Gastrocnemius medialis (tissue), 4 donors: ENCODE results near the gene RFTN1. TPM values are rescaled to one million over a fixed set of nuclear protein-coding genes. Genes with fewer than 3 reads are reported as not detected.

ENCODE experiments used
- ATAC-seq, 2 donors: fragments of 150-250 bp; one replicate each; pipeline ENCODE4 v1.9.1; 2016
- DNase-seq, 2 donors: peaks; one replicate each; pipeline ENCODE4 v3.0.0-alpha.2; 2019
- H3K27ac ChIP-seq, 4 donors: fragments of 200-600 bp; sonication (generic); 1 replicate in 1 of 4; 2 replicates in 3 of 4; pipeline ENCODE4 v1.5.1; 2016 to 2018; ENCODE audit warnings: mild to moderate bottlenecking in 2 of 4, moderate library complexity in 1 of 4
- H3K27me3 ChIP-seq, 3 donors: fragments of 200-600 bp; sonication (generic) in 2 of 3; 1 replicate in 1 of 3; 2 replicates in 2 of 3; pipeline versions ENCODE4 v1.5.1 to v1.6.0; 2016 to 2019; ENCODE audit warnings: mild to moderate bottlenecking in 1 of 3, moderate library complexity in 1 of 3
- H3K36me3 ChIP-seq, 2 donors: fragments of 200-600 bp; sonication (generic) in 1 of 2; one replicate each; pipeline ENCODE4 v1.5.1; 2017 to 2018
- H3K4me1 ChIP-seq, 2 donors: fragments of 200-600 bp; sonication (generic) in 1 of 2; one replicate each; pipeline ENCODE4 v1.5.1; 2016 to 2017; ENCODE audit warnings: mild to moderate bottlenecking in 2 of 2
- H3K4me3 ChIP-seq, 4 donors: fragments of 200-600 bp; sonication (generic) in 3 of 4; 1 replicate in 1 of 4; 2 replicates in 3 of 4; pipeline ENCODE4 v1.5.1; 2016 to 2019; ENCODE audit warnings: mild to moderate bottlenecking in 2 of 4
- H3K9me3 ChIP-seq, 3 donors: fragments of 200-600 bp; sonication (generic) in 2 of 3; 1 replicate in 1 of 3; 2 replicates in 2 of 3; pipeline ENCODE4 v1.5.1; 2016 to 2019
- POLR2A ChIP-seq, 2 donors: fragments of 450-650 bp; IDR thresholded peaks; one replicate each; pipeline ENCODE4 v1.6.1; 2017; ENCODE audit warnings: antibody characterized with exemption in 2 of 2, mild to moderate bottlenecking in 2 of 2, moderate library complexity in 2 of 2
- in situ Hi-C, 4 donors: fragments of 200-750 bp; cut with MboI; loops; one replicate each; pipeline versions ENCODE4 v1.15.0 to v1.8.0; 2017; ENCODE audit warnings: low sequenced_read_pairs in 4 of 4
- intact Hi-C: fragments of 100-400 bp; cut with DNase I; formaldehyde crosslinking; loops from one replicate; pipeline ENCODE4 v1.15.1; 2023; ENCODE audit warnings: low total_unique reads
- total RNA-seq, 4 donors: library from RNA; depleted of rRNA; stranded (reverse); fragments of >200 nt; gene quantifications; one replicate each; pipeline versions ENCODE4 v1.1.0 to v1.2.3, GENCODE V29; 2016
- TF ChIP-seq, protein P1 (sequence below), 5 experiments: fragments of 450-650 bp in 3 of 5; fragments of 200-600 bp in 2 of 5; sonication (generic) in 2 of 5; IDR thresholded peaks in 4 of 5; conservative IDR thresholded peaks in 1 of 5; 1 replicate in 4 of 5; 2 replicates in 1 of 5; pipeline ENCODE4 v1.5.1; 2016 to 2019; ENCODE audit warnings: antibody characterized with exemption in 5 of 5, mild to moderate bottlenecking in 3 of 5, moderate library complexity in 3 of 5

Gene RFTN1
- total RNA-seq, 4 donors from 2014 or later, result 10.7 to 22.8 (median 11.7) TPM

DNA sequence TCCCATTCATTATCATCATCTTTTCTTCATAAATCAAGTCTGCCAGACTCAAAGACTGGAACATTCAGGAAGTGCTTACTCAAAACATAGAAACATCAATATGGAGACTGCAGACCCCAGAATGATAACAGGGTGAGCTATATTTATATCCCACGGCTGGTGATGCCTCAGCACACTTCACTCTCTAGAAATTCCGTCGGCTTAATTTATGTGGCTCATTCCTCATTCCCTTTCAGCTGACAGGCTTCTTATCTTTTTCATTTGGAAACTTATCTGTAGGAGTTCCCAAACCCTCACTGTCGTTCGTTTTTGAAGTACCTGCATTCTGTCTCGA lies 45.5 kb downstream of the RFTN1 start:
- DNase-seq (no peak), ATAC-seq (no peak)
- Histone ChIP-seq H3K4me1 (peaks cover 0 to 30% of the 10 kb centered on the region in 2 donors), H3K27me3 (no peaks in the 10 kb centered on the region), H3K9me3 (no peaks in the 10 kb centered on the region), H3K27ac (peak overlapping the region in 3 of 4 donors; percentile 43 to 71 (median 57)), H3K4me3 (no peak overlapping the region), H3K36me3 (no peaks in the 10 kb centered on the region)
- in situ Hi-C loops (no loop called here), intact Hi-C loops (no loop called here)
- no peak for TF ChIP-seq POLR2A (IDR thresholded peaks at IDR 0.05)
- TF ChIP-seq, protein P1, sequence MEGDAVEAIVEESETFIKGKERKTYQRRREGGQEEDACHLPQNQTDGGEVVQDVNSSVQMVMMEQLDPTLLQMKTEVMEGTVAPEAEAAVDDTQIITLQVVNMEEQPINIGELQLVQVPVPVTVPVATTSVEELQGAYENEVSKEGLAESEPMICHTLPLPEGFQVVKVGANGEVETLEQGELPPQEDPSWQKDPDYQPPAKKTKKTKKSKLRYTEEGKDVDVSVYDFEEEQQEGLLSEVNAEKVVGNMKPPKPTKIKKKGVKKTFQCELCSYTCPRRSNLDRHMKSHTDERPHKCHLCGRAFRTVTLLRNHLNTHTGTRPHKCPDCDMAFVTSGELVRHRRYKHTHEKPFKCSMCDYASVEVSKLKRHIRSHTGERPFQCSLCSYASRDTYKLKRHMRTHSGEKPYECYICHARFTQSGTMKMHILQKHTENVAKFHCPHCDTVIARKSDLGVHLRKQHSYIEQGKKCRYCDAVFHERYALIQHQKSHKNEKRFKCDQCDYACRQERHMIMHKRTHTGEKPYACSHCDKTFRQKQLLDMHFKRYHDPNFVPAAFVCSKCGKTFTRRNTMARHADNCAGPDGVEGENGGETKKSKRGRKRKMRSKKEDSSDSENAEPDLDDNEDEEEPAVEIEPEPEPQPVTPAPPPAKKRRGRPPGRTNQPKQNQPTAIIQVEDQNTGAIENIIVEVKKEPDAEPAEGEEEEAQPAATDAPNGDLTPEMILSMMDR (IDR thresholded peaks at IDR 0.05 in 4 of 5, conservative IDR thresholded peaks at IDR 0.05 in 1 of 5), result no peak

DNA sequence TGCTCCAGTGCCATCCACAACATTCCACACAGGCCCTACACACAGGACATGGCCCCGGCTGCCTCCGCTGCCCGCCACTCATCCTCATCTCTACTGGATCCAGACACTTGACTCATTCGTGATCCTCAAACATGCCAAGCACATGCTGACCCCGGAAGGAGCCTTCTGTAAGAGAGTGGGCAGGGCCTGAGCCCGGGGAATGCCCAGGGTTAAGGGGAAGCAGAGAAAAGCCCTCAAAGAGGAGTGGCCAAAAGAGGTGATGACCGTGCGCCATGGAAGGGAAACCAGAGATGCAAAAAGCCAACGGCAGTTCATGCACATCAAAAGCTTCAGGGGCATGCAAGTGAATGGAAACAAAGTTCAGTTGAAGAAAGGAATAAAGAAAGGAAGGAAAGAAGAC lies 46.1 kb downstream of the RFTN1 start:
- Histone ChIP-seq H3K36me3 (no peaks in the 10 kb centered on the region), H3K27me3 (no peaks in the 10 kb centered on the region), H3K9me3 (no peaks in the 10 kb centered on the region), H3K27ac (peak overlapping the region in 2 of 4 donors; percentile 43 to 71), H3K4me1 (peaks cover 0 to 30% of the 10 kb centered on the region in 2 donors), H3K4me3 (no peak overlapping the region)
- no peak for DNase-seq
- TF ChIP-seq, protein P1 (IDR thresholded peaks at IDR 0.05 in 4 of 5, conservative IDR thresholded peaks at IDR 0.05 in 1 of 5), result no peak
- TF ChIP-seq POLR2A (IDR thresholded peaks at IDR 0.05), result no peak
- no peak for ATAC-seq
- in situ Hi-C loops, result no loop called here
- intact Hi-C loops, result no loop called here

DNA sequence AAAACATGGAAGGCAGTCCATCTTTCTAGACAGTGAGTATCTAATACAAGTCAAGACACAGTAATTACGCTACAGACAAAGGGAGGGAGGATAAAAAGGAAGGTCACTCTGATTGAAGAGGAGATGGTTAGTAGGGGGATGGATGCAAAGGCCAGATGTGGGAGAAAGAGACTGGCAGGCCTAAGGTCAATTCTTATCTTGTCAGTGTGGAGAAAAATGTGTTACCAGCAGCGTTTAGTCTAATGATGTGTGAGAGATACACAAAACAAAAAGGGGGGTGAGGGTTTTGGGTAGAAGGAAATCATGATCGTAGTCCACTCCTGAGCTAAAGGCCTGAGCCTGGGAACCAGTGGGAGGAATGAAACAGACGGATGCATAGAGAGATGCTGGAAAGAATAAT lies 46.7 kb downstream of the RFTN1 start:
- Histone ChIP-seq H3K36me3 (no peaks in the 10 kb centered on the region), H3K27me3 (no peaks in the 10 kb centered on the region), H3K9me3 (no peaks in the 10 kb centered on the region), H3K4me3 (no peak overlapping the region), H3K4me1 (peaks cover 0 to 30% of the 10 kb centered on the region in 2 donors), H3K27ac (no peak overlapping the region)
- no peak for TF ChIP-seq POLR2A (IDR thresholded peaks at IDR 0.05)
- TF ChIP-seq, protein P1 (IDR thresholded peaks at IDR 0.05 in 4 of 5, conservative IDR thresholded peaks at IDR 0.05 in 1 of 5), result no peak
- no peak for ATAC-seq
- intact Hi-C loops, result no loop called here
- no peak for DNase-seq
- in situ Hi-C loops, result no loop called here

DNA sequence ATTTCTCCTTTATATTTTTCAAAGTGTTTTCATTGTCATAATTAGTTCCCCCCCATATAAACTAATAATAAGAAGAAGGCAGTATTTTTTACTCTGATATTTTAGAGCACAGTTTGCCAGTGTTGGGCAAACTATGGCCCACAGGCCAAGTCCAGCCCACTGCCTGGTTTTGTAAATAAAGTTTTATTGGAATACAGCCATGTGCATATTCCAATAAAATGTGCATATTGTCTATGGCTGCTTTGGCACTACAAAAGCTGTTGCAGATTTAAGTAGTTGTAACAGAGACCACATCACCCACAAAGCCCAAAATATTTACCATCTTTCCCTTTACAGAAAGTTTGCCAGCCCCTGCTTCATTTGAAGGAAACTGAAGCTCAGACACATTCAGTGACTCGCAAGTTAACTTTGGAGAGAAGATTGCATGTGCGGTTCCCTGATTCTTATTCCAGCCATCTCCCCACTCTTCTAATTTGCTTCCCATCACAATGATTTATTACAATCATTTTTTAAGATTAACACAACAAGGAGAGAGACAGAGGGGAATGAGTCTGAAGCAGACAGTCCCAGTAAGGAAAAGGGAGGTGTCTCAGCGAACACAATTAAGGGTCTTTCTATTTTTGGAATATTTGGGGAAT lies 48.9 kb downstream of the RFTN1 start:
- Histone ChIP-seq H3K27ac (peak overlapping the region in 2 of 4 donors; percentile 2 to 15), H3K36me3 (no peaks in the 10 kb centered on the region), H3K4me3 (no peak overlapping the region), H3K27me3 (no peaks in the 10 kb centered on the region), H3K4me1 (peaks cover 0 to 30% of the 10 kb centered on the region in 2 donors), H3K9me3 (no peaks in the 10 kb centered on the region)
- no peak for TF ChIP-seq POLR2A (IDR thresholded peaks at IDR 0.05)
- TF ChIP-seq, protein P1 (IDR thresholded peaks at IDR 0.05 in 4 of 5, conservative IDR thresholded peaks at IDR 0.05 in 1 of 5), result no peak
- no peak for ATAC-seq
- intact Hi-C loops, result no loop called here
- no peak for DNase-seq
- in situ Hi-C loops, result no loop called here

DNA sequence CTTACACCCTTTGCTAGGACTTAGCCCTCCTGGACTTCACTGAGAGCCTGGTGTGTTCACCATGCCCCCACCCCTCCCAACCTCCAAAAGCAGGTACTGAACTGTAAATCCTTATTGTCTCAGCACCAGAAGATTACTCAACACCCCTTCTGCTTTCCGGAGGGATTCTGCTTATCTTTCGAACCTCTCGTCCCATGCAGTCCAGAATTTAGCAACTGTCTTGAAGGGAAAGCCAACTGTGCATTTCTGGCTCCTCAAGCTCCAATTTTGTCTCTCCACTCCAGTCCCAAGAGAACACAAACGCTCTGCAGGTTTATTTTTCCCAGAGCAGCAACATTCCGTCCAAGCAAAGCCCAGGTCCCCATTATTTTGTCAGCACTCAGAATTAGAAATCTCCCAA lies 49.6 kb downstream of the RFTN1 start:
- TF ChIP-seq, protein P1 (IDR thresholded peaks at IDR 0.05 in 4 of 5, conservative IDR thresholded peaks at IDR 0.05 in 1 of 5), result no peak
- no peak for TF ChIP-seq POLR2A (IDR thresholded peaks at IDR 0.05)
- no peak for DNase-seq
- no peak overlapping the region for H3K4me3 ChIP-seq
- H3K36me3 ChIP-seq, result no peaks in the 10 kb centered on the region
- no peak for ATAC-seq
- no peaks in the 10 kb centered on the region for H3K27me3 ChIP-seq
- peak overlapping the region in 1 of 4 donors; percentile 15 for H3K27ac ChIP-seq
- in situ Hi-C loops, result no loop called here
- H3K9me3 ChIP-seq, result no peaks in the 10 kb centered on the region
- intact Hi-C loops, result no loop called here
- peaks cover 0 to 27% of the 10 kb centered on the region in 2 donors for H3K4me1 ChIP-seq
